ENCODE data around the gene PTTG1IP.

PTTG1IP gene

GRCh38 chr21:44867999-44868700 lies 5.3 kb downstream of the PTTG1IP start:
- DNase-seq (ENCODE audit: low read depth in 1 of 2, low spot score in 1 of 2), result no peak

DNA sequence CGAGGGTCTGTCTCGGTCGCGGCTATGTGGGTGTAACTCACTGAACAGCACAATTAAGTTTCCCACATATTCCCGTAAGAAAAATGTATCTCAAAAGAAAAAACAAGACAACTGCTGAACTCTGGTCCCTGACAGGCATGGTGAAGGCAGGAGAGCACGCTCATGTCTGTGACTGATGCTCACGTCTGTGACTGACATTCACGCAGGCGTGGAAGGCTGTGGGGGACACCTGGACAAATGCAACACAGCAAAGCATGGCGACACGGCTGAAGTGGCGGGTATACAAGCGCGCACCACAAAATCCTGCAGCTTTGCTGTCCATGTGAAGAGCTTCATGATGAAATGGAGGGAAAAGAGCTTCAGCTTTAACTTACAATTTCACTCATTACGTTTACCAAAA lies 6.0 kb downstream of the PTTG1IP start:
- no peak for DNase-seq (ENCODE audit: low read depth in 1 of 2, low spot score in 1 of 2)

GRCh38 chr21:44866780-44867179 lies 6.7 kb downstream of the PTTG1IP start:
- no peak for DNase-seq (ENCODE audit: low read depth in 1 of 2, low spot score in 1 of 2)

DNA sequence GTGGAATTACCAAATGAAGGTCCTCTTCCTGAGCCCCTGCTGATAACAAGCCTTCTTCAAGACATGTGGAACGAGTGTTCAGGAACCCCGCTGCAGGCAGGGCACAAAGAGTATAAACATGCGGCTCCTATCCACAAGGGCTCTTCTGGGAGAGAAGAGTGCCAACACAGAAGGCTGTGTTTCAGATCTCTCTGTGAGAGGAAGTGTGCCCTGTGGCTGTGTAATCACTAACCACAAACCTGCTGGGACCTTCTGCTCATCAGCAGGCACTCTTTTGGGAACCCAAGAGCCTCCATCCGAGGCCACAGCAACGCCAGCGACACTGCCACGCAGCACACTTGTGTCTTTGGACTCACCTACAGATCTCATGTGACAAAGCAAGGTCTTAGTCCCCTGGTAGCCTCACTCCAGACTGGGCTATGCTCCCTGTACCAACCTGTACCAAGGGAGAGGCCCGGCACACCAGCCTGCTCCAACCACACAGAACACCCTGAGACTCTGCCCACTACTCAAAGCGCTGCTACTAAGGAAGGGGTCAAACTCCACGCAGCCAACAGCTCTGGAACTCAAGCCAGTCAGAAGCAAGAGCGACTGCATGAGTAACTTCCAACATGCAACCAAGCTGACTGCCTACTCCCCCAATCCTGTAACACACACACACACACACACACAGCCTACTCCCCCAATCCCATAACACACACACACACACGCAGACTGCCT lies 7.8 kb downstream of the PTTG1IP start:
- DNase-seq (ENCODE audit: low read depth in 1 of 2, low spot score in 1 of 2), result no peak

- DNase-seq (ENCODE audit: low read depth in 1 of 2, low spot score in 1 of 2), result no peak
These were observed 10.4 kb downstream of the PTTG1IP start for GRCh38 chr21:44862869-44863685.

GRCh38 chr21:44858791-44859190 lies 14.7 kb downstream of the PTTG1IP start:
- no peak for DNase-seq (ENCODE audit: low read depth in 1 of 2, low spot score in 1 of 2)

DNA sequence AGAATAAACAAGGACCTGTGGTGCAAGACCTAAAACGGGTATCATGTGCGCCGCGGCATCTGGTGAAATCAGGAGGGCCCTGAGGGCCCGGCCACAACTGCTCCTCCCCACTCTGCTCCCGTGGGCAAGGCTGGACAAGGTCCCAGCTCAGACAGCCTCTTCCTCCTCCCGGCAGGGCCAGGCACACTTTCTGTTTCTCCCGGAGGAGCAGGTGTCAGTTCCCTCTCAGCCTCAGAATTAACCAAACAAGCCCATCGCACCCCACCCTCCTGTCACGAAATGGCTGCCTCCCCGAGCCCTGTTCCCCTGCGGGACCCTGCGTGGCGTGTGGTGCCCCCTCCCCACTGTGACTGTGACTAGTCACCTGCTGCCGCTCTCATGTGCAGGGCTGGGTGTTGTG lies 15.2 kb downstream of the PTTG1IP start:
- no peak for DNase-seq (ENCODE audit: low read depth in 1 of 2, low spot score in 1 of 2)

GRCh38 chr21:44857127-44857892 lies 16.2 kb downstream of the PTTG1IP start:
- DNase-seq (ENCODE audit: low read depth in 1 of 2, low spot score in 1 of 2), result no peak

- no peak for DNase-seq (ENCODE audit: low read depth in 1 of 2, low spot score in 1 of 2)
These were observed 17.4 kb downstream of the PTTG1IP start for GRCh38 chr21:44856131-44856530.

- DNase-seq (ENCODE audit: low read depth in 1 of 2, low spot score in 1 of 2), result no peak
These were observed 17.9 kb downstream of the PTTG1IP start for GRCh38 chr21:44855572-44855971.

DNA sequence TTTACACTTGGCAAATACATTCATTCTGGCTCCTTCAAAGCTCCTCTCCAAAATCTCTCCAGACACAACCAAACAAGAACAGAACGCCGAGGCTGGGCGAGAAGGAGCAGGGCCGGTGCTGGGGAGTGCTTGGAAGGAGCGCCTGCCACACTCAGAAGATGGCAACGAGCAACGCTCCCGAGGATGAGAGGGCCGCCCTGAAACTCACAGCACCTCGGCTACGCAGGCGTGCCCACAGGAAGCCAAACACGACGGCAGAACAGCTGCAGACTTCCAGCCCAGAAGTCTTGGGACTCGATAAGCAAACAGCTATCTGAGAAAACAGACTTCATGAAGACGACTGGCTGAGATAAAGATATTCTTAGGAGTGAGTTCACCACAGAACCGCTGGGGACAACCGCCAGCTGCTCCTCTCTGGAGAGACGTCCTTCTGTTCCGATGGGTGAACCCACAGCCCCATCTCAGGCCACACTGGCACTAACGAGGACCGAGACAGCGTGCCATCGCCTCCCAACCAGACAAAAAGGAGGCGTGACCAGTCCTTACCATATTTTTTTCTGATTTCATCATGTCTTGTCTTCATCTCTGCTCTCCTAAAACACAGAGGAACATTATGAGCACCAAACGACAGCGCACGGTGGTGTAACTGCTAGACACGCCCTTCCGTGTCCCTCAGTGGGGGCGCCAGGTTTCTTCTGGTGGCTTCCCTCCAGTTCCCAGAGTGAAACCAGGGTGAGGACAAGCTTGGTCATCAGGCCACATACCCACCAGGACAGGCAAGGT lies 18.6 kb downstream of the PTTG1IP start:
- DNase-seq (ENCODE audit: low read depth in 1 of 2, low spot score in 1 of 2), result no peak

- DNase-seq (ENCODE audit: low read depth in 1 of 2, low spot score in 1 of 2), result no peak
These were observed 19.2 kb downstream of the PTTG1IP start for GRCh38 chr21:44854391-44854663.

DNA sequence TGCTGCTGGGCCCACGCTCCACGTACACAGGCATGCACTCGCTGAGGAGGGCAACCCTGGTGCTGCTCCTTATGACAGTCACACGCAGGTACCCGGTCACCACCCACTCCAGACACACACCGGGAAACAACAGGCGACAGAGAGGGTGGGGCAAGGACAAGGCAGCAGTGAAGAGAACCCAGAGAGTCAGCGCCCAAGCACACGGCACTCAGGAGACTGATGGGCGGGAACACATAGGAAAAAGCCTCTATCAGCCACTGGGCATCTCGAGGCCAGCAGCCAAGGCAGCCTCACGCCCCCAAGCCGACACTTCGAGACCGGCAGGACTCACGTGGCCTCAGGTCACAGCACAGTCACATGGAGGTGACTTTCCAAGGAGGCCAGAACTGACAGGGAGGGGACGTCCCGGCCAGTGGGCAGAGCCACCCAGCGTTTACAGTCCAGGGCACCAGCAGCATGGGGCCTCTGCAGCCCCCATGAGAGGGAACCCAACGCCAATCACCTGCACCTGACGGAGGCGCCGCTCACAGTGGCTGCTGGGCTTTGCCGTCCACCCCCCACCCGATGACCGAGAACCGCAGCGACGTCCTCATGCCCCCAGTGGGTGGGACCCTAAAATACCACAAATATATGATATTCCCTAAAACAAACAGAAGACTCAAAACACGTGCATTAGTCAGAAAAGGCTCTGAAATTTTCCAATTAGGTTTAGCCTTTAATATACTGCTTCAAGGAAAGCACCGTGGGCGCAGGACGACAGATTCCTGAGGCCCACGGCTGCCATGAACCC lies 19.7 kb downstream of the PTTG1IP start:
- no peak for DNase-seq (ENCODE audit: low read depth in 1 of 2, low spot score in 1 of 2)

DNA sequence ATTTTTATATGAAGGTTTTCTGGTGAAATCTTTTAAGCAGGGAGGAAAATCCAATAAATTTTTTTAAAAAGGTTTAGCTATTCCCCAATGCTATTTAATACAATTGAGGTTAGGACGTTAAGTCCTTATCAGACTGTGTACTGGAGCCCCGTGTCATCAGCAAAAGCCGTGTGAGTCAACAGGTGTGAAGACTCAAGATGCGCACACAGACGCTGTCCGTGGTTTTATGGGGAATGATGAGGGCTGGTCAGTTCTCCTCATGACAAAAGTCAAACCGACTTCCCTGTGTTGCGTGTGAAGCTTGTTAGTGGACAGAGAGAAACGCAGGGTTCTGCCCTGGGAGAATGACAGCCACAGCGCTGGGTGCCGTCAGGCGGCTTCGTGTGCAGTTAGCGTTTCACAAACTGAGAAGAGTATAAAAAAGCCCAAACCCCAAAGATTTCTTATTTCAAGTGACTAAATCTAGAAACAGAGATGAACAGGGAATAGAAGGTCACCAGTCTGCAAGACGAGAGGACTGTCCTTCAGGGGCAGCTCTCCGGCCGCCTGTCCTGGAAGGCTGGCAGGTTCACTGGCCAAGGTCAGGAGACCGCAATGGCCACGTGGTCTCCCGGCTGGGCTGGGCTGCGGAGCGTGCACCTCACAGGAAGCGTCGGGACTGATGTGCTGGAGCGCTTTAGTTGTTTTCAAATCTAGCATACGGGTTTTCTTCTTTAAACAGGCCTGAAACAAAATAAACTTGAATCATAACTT lies 22.4 kb downstream of the PTTG1IP start:
- no peak for DNase-seq (ENCODE audit: low read depth in 1 of 2, low spot score in 1 of 2)

- no peak for DNase-seq (ENCODE audit: low read depth in 1 of 2, low spot score in 1 of 2)
These were observed 23.2 kb downstream of the PTTG1IP start for GRCh38 chr21:44850208-44850800.

DNA sequence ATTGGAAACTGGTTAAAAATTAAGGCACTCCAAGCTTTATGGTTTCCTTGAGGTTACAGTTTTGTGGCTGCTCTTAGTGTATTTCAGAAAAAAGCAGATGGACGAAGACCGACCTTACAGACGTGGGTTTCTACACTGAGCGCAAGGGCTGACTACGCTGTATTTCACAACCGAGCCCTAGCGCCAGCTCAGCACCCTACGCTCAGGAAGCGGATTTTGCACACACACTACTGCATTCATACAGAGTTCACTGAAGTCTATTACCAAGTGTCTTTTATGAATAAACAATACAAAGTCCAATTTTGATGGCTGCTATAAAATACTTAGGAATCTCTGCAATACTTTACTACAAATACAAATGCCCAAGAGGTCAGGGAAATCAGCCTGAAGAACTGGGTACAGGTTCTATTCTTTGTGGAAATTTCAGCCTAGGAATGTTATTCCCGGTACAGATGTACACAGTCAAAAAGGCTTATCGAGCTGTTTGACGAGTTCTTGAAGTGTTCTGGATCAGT lies 23.8 kb downstream of the PTTG1IP start:
- no peak for DNase-seq (ENCODE audit: low read depth in 1 of 2, low spot score in 1 of 2)

- DNase-seq (ENCODE audit: low read depth in 1 of 2, low spot score in 1 of 2), result no peak
These were observed 24.5 kb downstream of the PTTG1IP start for GRCh38 chr21:44848821-44849521.
